Measurements from ENCODE around the gene AQP7.
"Not testable (repeated sequence)": the region's sequence is repeated elsewhere in the genome, so short reads cannot be mapped to it uniquely, and the experiment has no call there.

The AQP7 gene

DNA sequence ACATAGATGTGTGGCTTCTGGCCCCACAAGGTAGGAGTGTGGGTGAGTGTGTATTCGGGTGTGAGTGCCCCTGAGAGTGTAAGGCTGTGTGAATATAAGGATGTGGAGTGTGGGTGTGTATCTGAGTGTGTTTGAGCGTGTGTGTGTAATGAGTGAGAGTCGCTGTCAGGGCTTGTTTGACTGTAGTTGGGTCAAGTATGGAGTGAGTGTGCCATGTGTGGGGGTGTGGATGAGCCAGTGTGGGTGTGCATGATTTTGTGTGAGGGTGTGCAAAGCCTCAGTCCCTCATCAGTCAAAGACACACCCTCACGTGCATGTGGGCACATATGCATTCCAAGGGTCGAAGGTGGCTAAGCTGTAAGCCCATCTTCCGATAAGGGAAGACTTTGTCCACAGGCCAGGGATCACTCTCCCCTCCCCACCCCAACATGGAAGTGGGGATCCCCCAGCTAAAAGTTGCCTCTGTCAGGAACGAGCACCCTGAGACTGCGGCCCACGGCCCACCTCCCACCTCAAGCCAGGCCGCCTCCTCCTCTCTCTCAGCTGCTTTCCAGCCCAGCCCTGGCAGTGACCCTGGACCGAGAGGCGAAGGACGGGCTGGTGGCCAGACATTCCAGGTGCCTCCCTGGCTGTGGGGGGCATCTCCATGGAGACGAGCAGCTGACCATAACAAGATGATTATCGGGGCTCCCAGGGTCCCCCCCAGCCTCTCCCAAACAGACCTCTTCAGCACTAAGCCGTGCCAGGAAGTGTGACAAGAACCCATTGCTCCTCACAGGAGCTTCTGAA lies 32.1 kb upstream of the AQP7 start:
- in situ Hi-C loops (cut with HindIII; ENCODE audit: low sequenced_read_pairs) = no loop called here

DNA sequence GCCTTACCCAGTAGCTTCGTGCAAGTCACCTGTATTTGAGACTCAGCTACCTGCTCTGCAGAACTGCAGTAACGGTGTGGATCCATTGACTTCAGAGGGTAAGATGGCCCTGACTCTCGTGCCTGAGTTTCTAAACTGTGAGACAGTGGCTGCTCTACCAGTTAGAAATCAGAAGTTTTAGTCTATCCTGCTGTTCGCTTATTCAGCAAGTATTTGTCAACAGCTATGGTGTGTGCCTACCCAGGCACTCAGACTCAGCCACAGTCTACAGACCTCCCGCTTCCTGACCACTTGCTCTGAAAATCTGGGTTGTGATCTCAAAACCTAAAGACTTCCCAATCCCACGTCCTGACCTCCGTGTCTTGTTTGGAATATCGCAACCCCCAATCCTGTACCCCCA lies 31.5 kb upstream of the AQP7 start:
- in situ Hi-C loops (cut with HindIII; ENCODE audit: low sequenced_read_pairs) = no loop called here

- in situ Hi-C loops (cut with HindIII; ENCODE audit: low sequenced_read_pairs) = no loop called here
These were observed 29.1 kb upstream of the AQP7 start for GRCh38 chr9:33431420-33431819.

GRCh38 chr9:33430942-33431341 lies 28.6 kb upstream of the AQP7 start:
- in situ Hi-C loops (cut with HindIII; ENCODE audit: low sequenced_read_pairs) = no loop called here

- in situ Hi-C loops (cut with HindIII; ENCODE audit: low sequenced_read_pairs) = no loop called here
These were observed 27.1 kb upstream of the AQP7 start for GRCh38 chr9:33429256-33429985.

DNA sequence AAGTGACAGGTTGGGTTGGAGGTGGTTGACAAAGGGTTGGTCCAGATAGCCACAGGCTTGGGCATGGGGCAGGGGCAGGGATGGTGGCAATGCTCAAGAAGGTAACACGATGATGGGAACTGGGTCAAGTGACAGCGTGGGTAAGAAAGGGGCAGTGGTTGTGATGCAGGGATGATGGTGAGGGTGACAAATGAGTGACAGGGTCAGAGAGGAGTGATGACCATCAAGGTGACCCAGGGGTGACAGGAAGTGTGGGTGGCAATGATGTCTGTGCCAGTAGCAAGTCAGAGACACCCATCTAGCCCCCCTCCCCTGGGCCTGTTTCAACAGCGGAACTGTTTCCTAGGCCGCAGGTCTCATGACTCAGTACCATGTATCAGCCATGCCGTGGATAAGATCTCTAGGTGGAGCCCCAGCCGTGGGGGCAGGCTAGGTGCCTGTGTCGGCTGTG lies 24.5 kb upstream of the AQP7 start:
- in situ Hi-C loops (cut with HindIII; ENCODE audit: low sequenced_read_pairs) = no loop called here

- in situ Hi-C loops (cut with HindIII; ENCODE audit: low sequenced_read_pairs) = no loop called here
These were observed 22.8 kb upstream of the AQP7 start for GRCh38 chr9:33425128-33425533.

- in situ Hi-C loops (cut with HindIII; ENCODE audit: low sequenced_read_pairs) = not testable (repeated sequence)
These were observed 22.1 kb upstream of the AQP7 start for GRCh38 chr9:33424492-33424891.

DNA sequence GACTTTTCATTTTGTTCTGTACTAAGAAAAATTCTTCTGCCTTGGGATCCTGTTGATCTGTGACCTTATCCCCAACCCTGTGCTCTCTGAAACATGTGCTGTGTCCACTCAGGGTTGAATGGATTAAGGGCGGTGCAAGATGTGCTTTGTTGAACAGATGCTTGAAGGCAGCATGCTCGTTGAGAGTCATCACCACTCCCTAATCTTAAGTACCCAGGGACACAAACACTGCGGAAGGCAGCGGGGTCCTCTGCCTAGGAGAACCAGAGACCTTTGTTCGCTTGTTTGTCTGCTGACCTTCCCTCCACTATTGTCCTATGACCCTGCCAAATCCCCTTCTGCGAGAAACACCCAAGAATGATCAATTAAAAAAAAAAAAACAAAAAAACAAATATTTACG lies 21.7 kb upstream of the AQP7 start:
- in situ Hi-C loops (cut with HindIII; ENCODE audit: low sequenced_read_pairs) = not testable (repeated sequence)

DNA sequence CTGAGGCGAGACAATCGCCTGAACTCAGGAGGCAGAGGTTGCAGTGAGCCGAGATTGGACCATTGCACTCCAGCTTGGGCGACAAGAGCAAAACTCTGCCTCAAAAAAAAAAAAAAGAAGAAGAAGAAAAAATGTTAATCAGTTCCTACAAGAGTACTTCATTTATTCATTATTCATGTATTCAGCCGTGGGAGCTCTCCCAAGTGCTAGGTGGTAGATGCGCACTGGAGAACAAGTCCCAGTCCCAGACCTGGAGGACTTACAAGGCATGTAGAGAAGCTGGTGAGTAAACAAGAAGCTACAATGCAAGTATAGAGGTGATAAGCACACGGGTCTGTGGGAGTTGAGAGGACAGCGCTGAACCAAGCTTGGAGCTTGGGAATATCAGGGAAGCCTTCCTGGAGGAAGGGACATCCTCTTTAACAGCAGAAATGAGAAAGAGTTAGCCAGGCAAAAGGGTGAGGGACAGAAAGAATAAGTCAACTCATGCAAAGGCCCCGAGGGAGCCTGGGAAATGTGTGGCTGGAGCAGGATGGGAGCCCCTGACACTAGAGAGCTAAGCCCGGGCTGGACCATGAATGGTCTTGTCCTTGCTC lies 17.4 kb upstream of the AQP7 start:
- in situ Hi-C loops (cut with HindIII; ENCODE audit: low sequenced_read_pairs) = loop anchor here (5.0 kb wide), 1 partner anchor 37 kb away; no protein-coding TSS in a partner anchor

- in situ Hi-C loops (cut with HindIII; ENCODE audit: low sequenced_read_pairs) = loop anchor here (5.0 kb wide), 1 partner anchor 39 kb away; no protein-coding TSS in a partner anchor
These were observed 15.7 kb upstream of the AQP7 start for GRCh38 chr9:33418090-33418489.

GRCh38 chr9:33416996-33417395 lies 14.6 kb upstream of the AQP7 start:
- in situ Hi-C loops (cut with HindIII; ENCODE audit: low sequenced_read_pairs) = loop anchor here (5.0 kb wide), 1 partner anchor 40 kb away; no protein-coding TSS in a partner anchor

GRCh38 chr9:33415501-33416038 lies 13.2 kb upstream of the AQP7 start:
- in situ Hi-C loops (cut with HindIII; ENCODE audit: low sequenced_read_pairs) = loop anchor here (5.0 kb wide), 1 partner anchor 42 kb away; no protein-coding TSS in a partner anchor

DNA sequence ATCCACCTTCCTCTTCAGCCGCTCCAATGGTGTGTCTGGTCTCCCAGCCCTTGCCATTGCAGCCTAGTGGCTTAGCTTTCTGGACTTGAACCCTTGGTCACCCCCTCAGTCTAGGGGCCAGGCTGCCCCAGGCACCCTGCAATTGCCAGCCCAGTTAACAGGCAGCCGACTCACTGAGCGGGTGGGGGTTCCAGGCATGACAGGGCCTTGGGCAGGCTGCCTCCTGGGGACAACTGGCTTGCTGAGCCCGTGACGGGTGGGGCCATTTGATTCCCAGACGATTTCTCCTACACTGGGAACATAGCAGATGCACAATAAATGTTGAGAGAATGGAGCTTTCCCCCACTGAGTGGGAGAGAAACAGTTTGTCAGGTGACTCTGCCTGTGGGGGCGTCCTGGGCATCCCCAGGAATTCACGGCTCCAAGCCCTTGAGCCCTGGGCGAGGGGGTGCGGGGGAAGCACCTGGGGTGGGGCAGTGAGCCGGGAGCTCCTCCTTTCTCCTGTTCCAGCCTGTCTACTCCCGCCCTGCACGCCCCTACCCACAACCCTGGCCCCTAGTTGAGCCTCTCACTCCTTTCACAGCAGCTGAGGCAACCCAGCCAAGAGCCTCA lies 12.6 kb upstream of the AQP7 start:
- in situ Hi-C loops (cut with HindIII; ENCODE audit: low sequenced_read_pairs) = loop anchor here (5.0 kb wide), 1 partner anchor 42 kb away; no protein-coding TSS in a partner anchor

DNA sequence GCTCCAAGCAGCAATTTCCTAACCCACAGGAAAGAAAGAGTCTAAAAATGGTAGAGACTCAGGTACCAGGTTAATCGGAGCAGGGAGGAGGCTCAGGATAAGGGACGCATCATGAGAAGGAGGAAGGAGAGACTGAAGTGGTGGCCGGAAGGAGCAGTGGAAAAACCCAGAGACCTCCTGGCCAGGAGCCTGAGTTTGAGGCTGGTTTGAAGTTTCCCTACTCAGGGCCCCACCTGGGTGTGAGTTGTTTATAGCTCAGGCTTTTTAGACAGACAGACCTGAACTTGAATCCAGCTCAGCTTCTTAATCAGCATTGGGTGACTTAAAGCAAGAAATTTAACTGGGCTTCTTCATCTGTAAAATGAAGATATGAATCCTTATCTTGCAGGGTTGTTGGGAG lies 11.9 kb upstream of the AQP7 start:
- in situ Hi-C loops (cut with HindIII; ENCODE audit: low sequenced_read_pairs) = no loop called here

DNA sequence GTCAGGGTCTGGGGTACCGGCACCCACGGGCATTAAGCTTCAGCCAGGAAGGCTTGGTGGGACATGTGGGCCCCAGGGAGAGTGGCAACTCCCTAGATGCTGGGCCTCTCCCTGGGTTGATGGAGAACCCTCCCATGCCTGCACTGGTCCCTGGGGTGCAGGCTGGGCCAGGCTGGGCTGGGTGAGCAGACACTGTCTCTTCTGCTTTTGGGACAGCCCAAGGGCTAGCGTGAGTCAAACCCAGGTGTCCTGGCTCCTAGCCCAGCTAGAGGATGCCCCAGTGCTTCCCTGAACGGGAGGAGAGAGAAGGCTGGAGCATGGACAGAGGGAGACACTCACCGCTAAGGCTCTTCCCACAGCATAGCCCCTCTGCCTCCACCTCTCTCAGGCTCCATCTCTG lies 5.7 kb upstream of the AQP7 start:
- in situ Hi-C loops (cut with HindIII; ENCODE audit: low sequenced_read_pairs) = no loop called here

DNA sequence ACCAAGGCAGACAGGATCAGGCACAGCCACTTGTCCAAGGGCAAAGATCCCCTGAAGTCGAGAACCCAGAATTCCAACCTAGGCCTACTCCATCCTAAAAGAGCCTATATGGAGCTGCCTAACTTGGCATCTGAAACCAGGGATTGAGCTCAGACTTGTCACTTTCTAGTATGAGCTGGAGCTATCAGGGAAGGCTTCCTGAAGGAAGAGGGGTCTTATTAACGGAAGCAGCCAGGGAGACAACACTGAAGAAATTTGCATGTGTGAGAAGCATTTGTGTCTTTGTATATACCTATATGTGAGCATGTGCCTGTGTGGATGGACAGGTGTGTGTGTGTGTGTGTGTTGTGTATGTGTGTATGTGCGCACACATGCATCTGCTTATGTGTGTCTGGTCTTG lies 4.7 kb upstream of the AQP7 start:
- in situ Hi-C loops (cut with HindIII; ENCODE audit: low sequenced_read_pairs) = no loop called here

- in situ Hi-C loops (cut with HindIII; ENCODE audit: low sequenced_read_pairs) = no loop called here
These were observed 2.5 kb upstream of the AQP7 start for GRCh38 chr9:33404788-33405362.

DNA sequence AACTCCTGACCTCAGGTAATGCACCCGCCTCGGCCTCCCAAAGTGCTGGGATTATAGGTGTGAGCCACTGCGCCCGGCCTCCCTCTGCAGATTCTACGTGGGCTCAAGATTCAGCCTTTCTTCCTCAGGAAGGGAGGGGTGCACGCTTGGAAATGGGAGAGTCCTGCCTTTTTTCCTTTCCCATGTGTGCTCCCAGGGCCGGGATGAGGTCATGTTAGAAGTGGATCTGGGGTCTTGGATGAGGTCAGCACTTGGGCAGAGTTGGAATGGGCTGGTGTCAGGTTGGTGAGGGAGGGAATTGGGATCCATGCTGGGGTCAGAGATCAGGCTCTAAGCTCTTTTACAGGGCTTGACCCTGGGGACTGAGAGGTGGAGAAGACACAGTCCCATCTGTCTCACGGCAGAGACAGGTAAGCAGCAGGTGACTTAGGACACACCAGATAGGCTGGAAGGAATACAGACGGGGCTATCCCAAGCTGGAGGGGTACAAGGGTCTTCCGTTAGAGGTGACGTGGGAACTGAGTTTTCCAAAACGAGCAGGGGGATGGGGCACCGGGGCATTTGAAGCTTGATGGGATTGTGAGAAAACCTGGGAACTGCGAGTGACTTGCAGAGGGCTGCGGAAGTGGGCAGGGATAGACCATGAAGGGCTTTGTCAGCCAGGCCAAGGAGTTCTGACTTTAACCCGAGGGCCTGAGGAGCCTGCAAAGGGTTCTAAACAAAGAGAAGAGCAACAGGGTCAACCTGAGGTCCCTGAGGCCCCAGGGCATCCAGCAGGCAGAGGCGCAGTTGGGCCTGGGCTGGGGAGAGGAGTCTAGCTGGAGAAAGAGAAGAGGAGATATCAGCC lies 1.8 kb upstream of the AQP7 start:
- in situ Hi-C loops (cut with HindIII; ENCODE audit: low sequenced_read_pairs) = no loop called here

GRCh38 chr9:33401809-33402208 lies 559 bp downstream of the AQP7 start:
- in situ Hi-C loops (cut with HindIII; ENCODE audit: low sequenced_read_pairs) = not testable (repeated sequence)

Data from endothelial cell of hepatic sinusoid (primary cell).